ENCODE results near the gene JMJD8.

GRCh38 chr16:681746-682427 lies 2.2 kb downstream of the JMJD8 start:
- TF ChIP-seq CTCF (conservative IDR thresholded peaks at IDR 0.05; ENCODE audit: low read length) = no peak
- no peak for TF ChIP-seq EZH2phosphoT487 (IDR thresholded peaks at IDR 0.05; ENCODE audit: borderline replicate concordance, low read depth, low read length)
